Retinal pigment epithelial cell (primary cell): Measurements from ENCODE around the gene C20orf173.
A peak's percentile ranks its signal among the peaks of the same experiment; 100 is the strongest.

Source experiments
- DNase-seq: peaks from one replicate; pipeline ENCODE4 v3.0.0-alpha.2; 2010; ENCODE audit warnings: low read depth
- H3K4me3 ChIP-seq: 2 replicates; pipeline ENCODE4 v1.5.1; 2011; ENCODE audit warnings: mild to moderate bottlenecking, low read length, control low read depth, moderate library complexity
- TF ChIP-seq, protein P1 (sequence below): conservative IDR thresholded peaks from 2 replicates; pipeline ENCODE4 v1.5.1; 2011; ENCODE audit warnings: low read depth, low read length, control low read depth, inconsistent platforms

C20orf173 gene

DNA sequence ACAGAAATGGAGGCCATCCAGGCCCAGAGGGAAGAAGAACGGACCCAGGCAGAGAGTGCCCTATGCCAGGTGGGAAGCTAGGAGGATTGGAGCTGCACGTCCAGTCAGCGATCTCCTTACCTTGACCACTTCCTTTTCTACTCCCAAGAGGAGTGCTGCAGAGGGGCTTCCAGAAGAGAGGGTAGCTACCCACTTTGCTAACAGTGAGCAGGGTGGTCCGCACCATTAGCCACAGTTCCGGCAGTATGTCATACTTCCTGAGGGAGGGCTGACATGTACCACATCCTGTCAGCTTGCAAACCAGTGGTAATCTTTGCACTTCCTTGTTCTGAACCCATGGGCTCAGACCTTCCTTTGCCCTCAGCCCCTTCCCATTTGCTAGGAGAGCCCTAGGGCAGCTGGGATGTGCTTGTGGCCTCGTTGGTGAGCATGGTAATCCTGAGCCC, 38.7 kb downstream of the C20orf173 start:
- no peak overlapping the region for H3K4me3 ChIP-seq
- TF ChIP-seq, protein P1, sequence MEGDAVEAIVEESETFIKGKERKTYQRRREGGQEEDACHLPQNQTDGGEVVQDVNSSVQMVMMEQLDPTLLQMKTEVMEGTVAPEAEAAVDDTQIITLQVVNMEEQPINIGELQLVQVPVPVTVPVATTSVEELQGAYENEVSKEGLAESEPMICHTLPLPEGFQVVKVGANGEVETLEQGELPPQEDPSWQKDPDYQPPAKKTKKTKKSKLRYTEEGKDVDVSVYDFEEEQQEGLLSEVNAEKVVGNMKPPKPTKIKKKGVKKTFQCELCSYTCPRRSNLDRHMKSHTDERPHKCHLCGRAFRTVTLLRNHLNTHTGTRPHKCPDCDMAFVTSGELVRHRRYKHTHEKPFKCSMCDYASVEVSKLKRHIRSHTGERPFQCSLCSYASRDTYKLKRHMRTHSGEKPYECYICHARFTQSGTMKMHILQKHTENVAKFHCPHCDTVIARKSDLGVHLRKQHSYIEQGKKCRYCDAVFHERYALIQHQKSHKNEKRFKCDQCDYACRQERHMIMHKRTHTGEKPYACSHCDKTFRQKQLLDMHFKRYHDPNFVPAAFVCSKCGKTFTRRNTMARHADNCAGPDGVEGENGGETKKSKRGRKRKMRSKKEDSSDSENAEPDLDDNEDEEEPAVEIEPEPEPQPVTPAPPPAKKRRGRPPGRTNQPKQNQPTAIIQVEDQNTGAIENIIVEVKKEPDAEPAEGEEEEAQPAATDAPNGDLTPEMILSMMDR, result no peak

DNA sequence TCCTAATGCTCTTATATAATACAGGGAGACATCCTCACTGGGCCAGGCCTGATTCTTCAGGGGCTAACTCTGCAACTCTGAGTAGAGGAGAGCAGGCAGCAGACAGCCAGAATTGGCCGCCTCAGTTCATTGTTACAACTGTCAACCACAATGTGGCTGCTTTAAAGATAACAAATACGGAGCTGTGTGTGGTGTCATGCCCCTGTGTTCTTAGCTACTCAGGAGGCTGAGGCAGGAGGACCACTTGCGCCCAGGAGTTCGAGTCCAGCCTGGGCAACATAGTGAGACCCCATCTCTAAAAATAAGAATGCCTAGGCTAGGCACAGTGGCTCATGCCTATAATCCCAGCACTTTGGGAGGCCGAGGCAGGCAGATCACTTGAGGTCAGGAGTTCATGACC, 39.7 kb downstream of the C20orf173 start:
- TF ChIP-seq, protein P1, result no peak
- no peak overlapping the region for H3K4me3 ChIP-seq
- DNase-seq, result no peak

More for the DNA sequence above, 38.7 kb downstream of the C20orf173 start:
- DNase-seq, result no peak

- H3K4me3 ChIP-seq, result no peak overlapping the region
- TF ChIP-seq, protein P1, result no peak
- DNase-seq, result no peak
These were observed 42.0 kb downstream of the C20orf173 start for GRCh38 chr20:35487479-35487878.

DNA sequence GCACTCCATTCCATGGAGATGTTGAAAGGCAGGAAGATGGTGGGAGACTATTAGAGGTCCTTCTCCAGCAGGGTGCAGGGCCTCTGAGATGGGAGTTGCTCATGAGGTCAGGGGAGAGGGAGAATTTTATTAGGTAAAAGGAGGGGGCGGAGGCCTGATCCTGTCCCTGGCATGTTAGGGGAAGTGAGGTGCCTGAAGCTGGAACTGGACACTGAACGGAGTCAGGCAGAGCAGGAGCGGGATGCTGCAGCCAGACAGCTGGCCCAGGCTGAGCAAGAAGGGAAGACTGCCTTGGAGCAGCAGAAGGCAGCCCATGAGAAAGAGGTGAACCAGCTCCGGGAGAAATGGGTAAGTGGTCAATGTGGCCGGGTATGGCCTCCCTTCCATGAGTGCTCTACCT, 49.7 kb downstream of the C20orf173 start:
- TF ChIP-seq, protein P1, result no peak
- DNase-seq, result no peak
- no peak overlapping the region for H3K4me3 ChIP-seq

GRCh38 chr20:35478804-35479472, 50.5 kb downstream of the C20orf173 start:
- DNase-seq, result no peak
- TF ChIP-seq, protein P1, result peak; percentile 15
- no peak overlapping the region for H3K4me3 ChIP-seq
